ENCODE measurements around the gene MAPK10.

GRCh38 chr4:86386201-86386600 lies 26.3 kb upstream of the MAPK10 start:
- TF ChIP-seq MYC (IDR thresholded peaks at IDR 0.05; ENCODE audit: low read depth, low read length) = no peak
- TF ChIP-seq MAX (IDR thresholded peaks at IDR 0.05; ENCODE audit: insufficient read depth, insufficient read length) = no peak
- TF ChIP-seq CTCF (IDR thresholded peaks at IDR 0.05; ENCODE audit: extremely low read depth in 1 of 2, insufficient read depth in 1 of 2, low read depth in 1 of 2, low read length in 2 of 2) = no peak
- TF ChIP-seq POLR2AphosphoS5 (IDR thresholded peaks at IDR 0.05; ENCODE audit: insufficient read depth, low read depth, low read length) = no peak

All from endothelial cell of umbilical vein (primary cell).